HG02870 (cell line): ENCODE results near the gene ARL4D.
"Not testable (repeated sequence)": the region's sequence is repeated elsewhere in the genome, so short reads cannot be mapped to it uniquely, and the experiment has no call there.

Experiments used
- ATAC-seq: cut with Tn5 transposase; IDR thresholded peaks from one replicate; pipeline ENCODE4 v1.9.1; 2021; ENCODE audit warnings: mild to moderate bottlenecking, moderate library complexity; ENCODE audit not compliant: unreplicated experiment

Gene ARL4D

GRCh38 chr17:43368740-43369506, 29.9 kb upstream of the ARL4D start:
- ATAC-seq = no peak

- no peak for ATAC-seq
These were observed 28.8 kb upstream of the ARL4D start for GRCh38 chr17:43369986-43370385.

DNA sequence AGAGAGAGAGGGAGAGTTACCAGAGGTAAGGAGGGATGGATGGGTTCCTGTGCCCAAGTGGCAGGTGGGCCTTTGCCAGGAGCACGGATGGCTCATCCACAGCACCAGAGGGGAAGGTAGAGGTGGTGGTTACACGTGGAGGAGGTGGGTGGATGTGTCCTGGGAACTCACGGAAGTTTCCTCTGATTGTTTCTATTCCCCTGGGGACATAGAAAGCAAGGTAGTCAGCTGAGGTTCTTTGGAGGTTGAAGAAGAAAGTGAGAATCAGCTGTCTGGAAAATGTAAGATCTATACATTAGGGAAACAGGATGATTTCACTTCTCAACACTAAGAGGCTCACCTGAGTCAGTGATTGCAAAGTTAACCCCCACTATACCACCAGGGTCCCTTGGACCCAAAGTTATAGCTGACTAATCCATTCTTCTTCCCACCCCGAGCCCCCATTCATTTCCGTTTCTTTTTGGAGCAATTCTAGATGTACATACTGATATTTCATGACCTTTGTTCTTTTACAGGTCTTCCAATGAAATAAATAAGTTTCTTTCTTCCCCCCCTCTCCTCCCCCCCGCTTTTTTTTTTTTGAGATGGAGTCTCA, 27.5 kb upstream of the ARL4D start:
- ATAC-seq = no peak

DNA sequence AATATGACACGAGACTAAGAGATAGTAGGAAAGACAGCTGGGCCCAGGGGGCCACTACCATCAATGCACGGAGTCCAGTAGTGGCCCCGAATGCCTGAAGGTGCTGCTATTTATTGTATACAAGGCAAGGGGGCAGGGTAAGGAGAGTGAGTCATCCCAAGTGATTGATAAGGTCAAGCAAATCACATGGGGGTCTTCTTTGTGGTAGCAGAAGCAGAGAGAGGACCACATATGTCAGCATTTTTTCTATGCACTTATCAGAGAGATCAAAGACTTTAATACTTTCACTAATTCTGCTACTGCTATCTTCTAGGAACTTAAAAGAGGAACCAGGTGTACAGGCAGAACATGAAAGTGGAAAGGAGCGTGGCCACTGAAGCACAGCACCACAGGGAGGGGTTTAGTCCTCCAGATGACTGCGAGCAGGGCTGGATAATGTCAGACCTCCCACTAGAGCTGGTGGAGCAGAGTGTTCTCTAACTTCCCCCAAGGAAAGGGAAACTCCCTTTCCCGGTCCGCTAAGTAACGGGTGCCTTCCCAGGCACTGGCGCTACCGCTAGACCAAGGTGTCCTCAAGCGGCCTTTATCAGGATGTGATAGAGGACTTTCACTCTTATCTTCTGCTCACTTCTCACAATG, 26.4 kb upstream of the ARL4D start:
- ATAC-seq = no peak

DNA sequence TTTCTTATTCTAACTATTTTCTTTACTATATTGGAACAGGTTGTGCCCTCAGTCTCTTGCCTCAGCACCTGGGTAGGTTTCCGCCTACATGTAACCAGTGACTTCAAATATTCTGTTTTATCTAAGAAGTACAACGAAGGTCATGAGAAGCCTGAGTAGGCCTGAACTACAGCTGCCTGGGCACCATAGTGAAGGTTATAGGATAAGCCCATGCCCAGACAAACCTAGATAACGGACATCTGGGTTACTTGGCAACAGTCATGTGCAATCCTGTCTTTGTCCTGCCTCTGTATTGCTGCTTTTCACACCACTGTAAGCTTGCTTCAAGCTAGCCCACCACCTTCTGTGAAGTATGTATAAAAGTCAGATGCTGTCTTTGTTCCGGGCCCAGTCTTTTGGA, 25.4 kb upstream of the ARL4D start:
- ATAC-seq = no peak

DNA sequence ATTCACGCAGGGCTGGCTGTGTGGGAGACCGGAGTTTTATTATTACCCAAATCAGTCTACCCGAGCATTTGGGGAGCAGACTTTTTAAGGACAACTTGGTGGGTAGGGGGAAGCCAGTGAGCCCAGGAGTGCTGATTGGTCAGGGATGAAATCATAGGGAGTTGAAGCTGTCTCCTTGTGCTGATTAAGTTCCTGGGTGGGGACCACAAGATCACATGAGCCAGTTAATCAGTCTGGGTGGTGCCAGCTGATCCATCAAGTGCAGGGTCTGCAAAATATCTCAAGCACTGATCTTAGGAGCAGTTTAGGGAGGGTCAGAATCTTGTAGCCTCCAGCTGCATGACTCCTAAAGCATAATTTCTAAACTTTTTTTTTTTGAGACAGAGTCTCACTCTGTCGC, 22.9 kb upstream of the ARL4D start:
- ATAC-seq = not testable (repeated sequence)

GRCh38 chr17:43377056-43377810, 21.6 kb upstream of the ARL4D start:
- no peak for ATAC-seq

DNA sequence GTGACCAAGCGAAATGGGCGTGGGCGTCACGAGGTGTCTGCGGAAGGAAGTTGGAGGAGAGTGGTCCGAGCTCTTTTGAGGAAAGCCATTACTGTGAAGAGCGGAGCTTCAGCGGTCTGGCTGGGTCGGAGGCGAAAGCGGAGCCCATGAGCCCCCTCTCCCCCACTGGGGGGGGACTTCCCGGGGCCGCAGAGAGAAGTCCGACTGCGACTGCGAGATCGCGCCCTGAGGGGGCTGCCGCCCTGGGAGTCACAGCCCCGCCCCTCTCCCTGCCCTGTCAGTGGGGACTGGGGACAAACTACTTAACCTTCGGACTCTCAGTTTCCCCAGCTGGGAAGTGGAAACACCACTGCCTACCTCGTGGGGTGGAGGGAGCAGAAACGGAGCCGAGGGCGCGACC, 20.0 kb upstream of the ARL4D start:
- no peak for ATAC-seq

GRCh38 chr17:43380307-43380706, 18.5 kb upstream of the ARL4D start:
- ATAC-seq = no peak

DNA sequence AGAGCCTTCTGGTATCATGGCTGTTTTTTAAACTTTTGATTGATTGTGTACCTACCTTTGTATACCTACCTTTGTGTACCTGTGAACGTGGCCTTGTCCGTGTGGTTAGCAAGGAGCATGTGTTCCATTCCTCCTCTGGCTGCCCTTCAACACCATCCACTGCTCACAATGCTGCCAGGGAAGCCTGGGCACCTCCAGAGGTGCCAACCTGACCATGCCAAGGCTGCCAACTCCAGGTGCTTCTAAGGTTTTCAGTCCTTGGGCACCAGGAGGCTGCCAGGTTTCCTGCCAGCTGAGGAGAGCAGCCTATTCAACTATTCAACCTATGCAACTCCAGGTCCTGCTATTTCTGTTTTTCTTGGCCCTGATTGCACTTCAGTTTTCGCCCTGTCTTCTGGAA, 17.6 kb upstream of the ARL4D start:
- no peak for ATAC-seq

DNA sequence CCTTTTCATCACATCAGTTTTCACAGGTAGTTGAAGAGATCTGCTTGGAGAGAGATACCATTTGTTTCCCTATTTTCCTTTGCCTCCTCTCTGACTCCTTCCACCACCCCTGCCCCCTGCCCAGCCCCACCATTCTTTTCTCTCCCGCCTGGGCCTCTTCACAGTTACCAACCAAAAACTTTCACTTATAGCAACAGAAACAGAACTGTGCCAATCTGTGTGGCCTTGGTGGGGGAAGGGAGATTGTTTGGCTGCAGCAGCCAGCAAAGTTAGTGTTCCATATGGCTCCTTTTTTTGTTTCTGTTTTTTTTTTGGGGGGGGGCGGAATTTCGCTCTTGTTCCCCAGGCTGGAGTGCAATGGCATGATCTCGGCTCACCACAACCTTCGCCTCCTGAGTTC, 17.2 kb upstream of the ARL4D start:
- no peak for ATAC-seq

DNA sequence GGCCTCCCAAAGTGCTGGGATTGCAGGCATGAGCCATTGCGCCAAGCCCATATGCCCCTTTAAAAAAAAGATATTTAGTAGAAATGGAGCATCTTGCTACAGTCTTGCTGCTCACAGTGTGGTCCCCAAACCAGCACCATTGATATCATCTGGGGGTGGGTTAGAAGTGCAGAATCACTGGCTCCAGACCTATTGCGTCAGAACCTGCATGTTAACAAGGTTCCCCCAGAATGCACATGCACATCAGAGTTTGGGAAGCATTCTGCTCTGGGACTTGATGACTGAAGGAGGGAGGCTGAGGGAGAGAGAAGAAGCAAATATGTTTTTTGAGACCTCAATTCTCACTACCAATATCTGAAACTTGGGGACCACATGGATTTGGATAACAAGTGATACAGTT, 16.0 kb upstream of the ARL4D start:
- ATAC-seq = no peak

- no peak for ATAC-seq
These were observed 15.4 kb upstream of the ARL4D start for GRCh38 chr17:43383372-43383771.

- ATAC-seq = no peak
These were observed 14.8 kb upstream of the ARL4D start for GRCh38 chr17:43383826-43384475.

DNA sequence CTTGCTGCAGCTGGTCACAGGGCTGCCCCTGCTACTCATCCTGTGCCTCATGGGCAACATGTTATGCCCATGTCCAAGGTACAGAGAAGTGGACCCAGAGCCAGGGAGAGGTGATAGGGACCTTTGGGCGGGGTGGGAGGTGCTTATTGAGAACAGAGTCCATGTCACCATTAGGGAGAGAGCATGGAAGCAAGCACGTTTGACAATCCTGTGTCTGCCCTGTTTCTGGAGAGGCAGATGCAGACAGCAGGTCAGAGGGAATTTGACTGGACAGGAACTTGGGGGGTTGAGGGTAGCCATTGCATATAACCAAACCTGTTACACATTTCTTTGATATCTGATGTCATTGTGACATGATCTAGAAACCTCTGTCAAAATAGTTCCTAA, 14.3 kb upstream of the ARL4D start:
- no peak for ATAC-seq

DNA sequence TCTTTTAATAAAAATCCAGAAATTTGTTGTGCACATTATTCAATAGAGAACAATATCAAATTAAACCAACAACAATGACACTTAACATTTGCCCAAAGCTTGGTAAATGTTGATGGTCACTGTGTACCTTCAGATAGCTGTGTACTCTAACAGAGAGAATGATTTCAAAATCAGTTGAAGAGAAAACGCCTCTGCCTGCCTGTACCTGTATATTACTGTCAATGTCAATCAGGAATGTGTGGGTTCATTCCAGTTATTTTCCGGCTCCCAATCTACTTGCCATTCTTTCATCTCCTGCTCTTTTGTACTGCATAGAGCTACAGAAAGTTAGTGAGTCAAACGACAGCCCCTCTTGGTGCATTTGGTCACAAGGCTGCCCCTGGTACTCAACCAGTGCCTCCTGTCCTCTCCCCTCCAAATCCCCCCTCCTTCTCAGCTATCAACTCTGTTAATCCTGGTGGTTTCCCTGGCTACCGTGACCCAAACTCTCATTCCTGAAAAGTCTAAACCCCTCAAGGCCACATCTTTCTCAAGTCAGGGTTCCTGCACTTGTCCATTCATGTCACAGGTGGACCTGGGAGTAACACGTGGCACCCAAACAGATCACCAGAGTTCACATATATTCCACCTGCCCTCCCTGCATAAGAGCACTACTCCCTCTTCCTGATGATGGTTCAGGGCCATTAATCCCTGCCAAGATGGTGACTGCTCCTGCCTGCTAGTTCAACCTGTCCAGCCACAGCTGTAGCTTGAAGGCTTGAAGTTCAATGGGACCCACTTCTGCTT, 13.6 kb upstream of the ARL4D start:
- ATAC-seq = no peak

DNA sequence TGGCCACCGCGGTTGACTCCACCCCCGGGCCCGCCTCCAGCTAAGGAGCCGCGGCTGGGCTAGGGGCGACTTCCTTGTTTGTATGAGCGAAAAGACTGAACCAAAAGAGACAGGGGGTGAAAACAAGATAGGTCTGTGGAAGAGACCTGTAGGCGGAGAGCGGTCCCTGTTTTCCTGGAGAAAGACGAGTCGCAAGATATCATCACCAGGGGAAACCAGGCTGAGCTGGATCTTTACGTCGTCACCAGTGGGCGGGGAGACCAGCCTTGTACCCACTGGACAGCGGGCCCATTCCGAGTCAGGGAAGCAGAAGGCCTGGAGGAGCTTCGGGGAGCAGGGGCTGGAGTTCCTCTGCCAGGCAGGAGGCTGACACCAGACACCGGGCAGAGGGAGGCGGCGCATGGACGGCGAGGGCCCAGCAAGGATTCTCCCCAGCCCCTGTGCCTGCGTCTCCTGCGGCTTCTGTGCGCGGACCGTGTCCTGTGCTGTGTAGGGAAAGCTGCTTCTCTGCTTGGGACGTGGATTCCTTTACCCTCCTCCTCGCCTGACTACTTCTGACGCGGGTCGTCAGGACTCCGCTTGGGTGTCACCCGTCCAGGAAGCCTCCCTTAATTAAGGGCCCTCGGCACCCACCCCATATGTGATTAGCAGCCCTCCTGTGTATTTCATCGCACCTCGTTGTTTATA, 10.3 kb upstream of the ARL4D start:
- ATAC-seq = peak; percentile 58

- no peak for ATAC-seq
These were observed 9.5 kb upstream of the ARL4D start for GRCh38 chr17:43389046-43389947.

DNA sequence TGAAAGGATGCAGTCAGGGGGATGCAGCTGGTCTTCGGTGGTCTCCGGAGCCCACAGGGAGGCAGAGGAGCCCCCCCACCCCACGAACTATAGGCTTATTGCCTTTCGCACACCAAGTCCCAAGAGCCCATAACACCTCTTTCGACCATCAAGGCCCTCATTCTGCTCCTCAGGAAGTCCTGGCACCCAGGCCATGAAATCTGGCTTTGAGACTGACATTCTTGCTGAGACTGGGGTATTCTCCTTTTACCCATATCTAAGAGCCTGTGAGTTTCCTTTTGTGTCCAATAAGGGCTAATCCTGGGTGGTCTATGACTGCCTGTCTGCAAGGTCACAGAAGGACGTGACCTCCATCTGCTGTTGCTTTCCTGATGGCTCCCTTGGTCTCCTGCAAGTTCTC, 6.4 kb upstream of the ARL4D start:
- ATAC-seq = no peak
